ENCODE data around the gene TC2N.
A peak's percentile ranks its signal among the peaks of the same experiment; 100 is the strongest.

TC2N gene

DNA sequence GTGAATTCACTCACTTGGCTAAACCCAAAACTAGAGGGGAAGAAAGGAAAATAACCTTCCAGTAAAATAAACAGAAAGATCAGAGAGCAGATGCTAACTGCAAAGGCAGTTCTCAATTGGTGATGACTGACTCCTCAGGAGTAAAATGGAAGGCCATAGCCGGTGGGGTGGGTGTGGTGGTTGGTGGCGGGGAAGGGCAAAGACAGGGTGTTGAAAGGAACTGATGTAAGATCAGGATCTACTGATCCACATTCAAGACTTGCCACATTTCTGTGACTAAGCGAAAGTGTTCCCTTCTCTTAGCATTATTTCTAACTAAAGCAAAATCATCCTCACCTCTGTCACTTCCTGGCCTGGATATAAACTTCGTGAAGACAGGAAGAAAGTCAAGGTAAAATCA is 26.3 kb upstream of the TC2N start:
- intact Hi-C loops (cut with DNase I; ENCODE audit: low total_unique reads), result no loop called here
- H3K9me3 ChIP-seq, result no peaks in the 10 kb centered on the region
- TF ChIP-seq, protein P1, sequence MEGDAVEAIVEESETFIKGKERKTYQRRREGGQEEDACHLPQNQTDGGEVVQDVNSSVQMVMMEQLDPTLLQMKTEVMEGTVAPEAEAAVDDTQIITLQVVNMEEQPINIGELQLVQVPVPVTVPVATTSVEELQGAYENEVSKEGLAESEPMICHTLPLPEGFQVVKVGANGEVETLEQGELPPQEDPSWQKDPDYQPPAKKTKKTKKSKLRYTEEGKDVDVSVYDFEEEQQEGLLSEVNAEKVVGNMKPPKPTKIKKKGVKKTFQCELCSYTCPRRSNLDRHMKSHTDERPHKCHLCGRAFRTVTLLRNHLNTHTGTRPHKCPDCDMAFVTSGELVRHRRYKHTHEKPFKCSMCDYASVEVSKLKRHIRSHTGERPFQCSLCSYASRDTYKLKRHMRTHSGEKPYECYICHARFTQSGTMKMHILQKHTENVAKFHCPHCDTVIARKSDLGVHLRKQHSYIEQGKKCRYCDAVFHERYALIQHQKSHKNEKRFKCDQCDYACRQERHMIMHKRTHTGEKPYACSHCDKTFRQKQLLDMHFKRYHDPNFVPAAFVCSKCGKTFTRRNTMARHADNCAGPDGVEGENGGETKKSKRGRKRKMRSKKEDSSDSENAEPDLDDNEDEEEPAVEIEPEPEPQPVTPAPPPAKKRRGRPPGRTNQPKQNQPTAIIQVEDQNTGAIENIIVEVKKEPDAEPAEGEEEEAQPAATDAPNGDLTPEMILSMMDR (IDR thresholded peaks at IDR 0.05), result no peak
- H3K27ac ChIP-seq, result peak overlapping the region; percentile 70 to 89
- no peak for DNase-seq
- H3K4me1 ChIP-seq, result peaks cover 0 to 92% (median 66%) of the 10 kb centered on the region in 4 donors
- no peak overlapping the region for H3K4me3 ChIP-seq
- H3K36me3 ChIP-seq, result peaks cover 0 to 10% (median 3%) of the 10 kb centered on the region in 3 donors
- no peaks in the 10 kb centered on the region for H3K27me3 ChIP-seq

DNA sequence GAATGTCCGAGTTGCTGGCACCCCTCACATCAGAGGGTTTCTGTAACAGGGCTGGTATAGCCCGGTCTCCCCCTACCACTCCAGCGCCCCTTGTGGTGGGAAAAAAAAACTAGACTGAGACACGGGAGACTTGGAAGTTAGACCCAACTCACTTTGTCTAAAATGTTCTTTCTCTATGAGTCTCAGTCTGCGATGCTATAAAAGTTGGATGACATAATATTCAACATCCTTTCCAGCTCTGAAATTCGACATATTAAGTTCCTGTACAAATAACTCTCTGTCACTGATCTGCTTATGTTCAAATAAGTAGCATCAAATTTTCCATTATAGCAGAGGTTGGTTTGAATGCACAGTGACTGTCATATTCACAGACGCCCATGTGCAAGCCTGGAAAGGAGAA is 25.7 kb upstream of the TC2N start:
- intact Hi-C loops (cut with DNase I; ENCODE audit: low total_unique reads), result no loop called here
- Histone ChIP-seq H3K27me3 (no peaks in the 10 kb centered on the region), H3K36me3 (peaks cover 0 to 10% (median 3%) of the 10 kb centered on the region in 3 donors), H3K4me3 (no peak overlapping the region), H3K4me1 (peaks cover 0 to 90% (median 62%) of the 10 kb centered on the region in 4 donors), H3K27ac (peak overlapping the region; percentile 70 to 89), H3K9me3 (no peaks in the 10 kb centered on the region)
- TF ChIP-seq, protein P1 (IDR thresholded peaks at IDR 0.05), result peak; percentile 17 to 25
- DNase-seq, result no peak

GRCh38 chr14:91891721-91892220 is 24.4 kb upstream of the TC2N start:
- H3K36me3 ChIP-seq, result peaks cover 3 to 10% (median 7%) of the 10 kb centered on the region in 3 donors
- H3K27me3 ChIP-seq, result no peaks in the 10 kb centered on the region
- no peak for DNase-seq
- no peak overlapping the region for H3K4me3 ChIP-seq
- intact Hi-C loops (cut with DNase I; ENCODE audit: low total_unique reads), result no loop called here
- TF ChIP-seq, protein P1 (IDR thresholded peaks at IDR 0.05), result no peak
- H3K27ac ChIP-seq, result peak overlapping the region; percentile 70 to 89
- H3K4me1 ChIP-seq, result peaks cover 0 to 81% (median 52%) of the 10 kb centered on the region in 4 donors
- no peaks in the 10 kb centered on the region for H3K9me3 ChIP-seq

DNA sequence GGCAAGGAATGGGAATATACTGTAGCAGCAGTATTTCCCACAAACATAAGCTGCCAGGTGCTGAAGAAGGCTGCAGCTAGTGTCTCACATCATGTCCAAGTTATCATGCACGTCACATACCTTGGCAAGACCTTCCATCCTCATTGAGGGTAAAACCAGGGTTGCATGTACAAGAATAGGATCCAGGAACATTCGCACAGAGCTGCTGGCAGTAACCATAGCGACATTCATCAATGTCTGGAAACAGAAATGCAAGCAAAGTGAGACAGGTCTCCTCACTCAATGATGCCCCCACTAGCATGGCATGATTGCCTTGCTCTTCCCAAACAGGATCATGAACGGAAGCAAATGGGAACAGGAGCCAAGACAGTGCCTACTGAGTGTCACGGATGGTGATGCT is 23.8 kb upstream of the TC2N start:
- intact Hi-C loops (cut with DNase I; ENCODE audit: low total_unique reads), result no loop called here
- no peak for DNase-seq
- Histone ChIP-seq H3K4me1 (peaks cover 0 to 81% (median 47%) of the 10 kb centered on the region in 4 donors), H3K4me3 (no peak overlapping the region), H3K27me3 (no peaks in the 10 kb centered on the region), H3K27ac (peak overlapping the region; percentile 70 to 89), H3K36me3 (peaks cover 3 to 10% (median 10%) of the 10 kb centered on the region in 3 donors), H3K9me3 (no peaks in the 10 kb centered on the region)
- TF ChIP-seq, protein P1 (IDR thresholded peaks at IDR 0.05), result no peak

DNA sequence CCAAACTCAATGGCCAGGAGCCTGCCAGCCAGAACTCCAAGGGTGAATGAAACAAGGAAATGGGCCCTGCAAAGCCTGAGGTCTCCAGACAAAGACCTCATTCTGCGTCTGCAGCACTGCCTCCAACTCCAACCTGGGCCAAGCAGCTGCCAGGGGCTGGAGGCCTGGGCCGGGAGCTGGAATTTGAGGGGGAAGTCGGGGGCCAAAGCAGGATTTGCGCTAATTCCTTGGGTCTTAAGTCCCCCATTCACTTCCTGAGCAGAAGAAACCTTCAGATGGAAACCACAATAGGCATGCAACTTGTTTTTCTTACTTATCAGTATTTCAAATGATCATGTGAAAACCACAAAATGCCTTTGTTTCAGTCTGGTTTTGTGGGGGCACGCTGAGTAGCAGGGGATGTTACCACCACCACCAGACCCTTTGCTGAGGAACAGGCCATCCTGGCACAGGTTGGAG is 23.0 kb upstream of the TC2N start:
- Histone ChIP-seq H3K36me3 (peaks cover 3 to 10% (median 10%) of the 10 kb centered on the region in 3 donors), H3K27ac (peak overlapping the region; percentile 70 to 89), H3K9me3 (no peaks in the 10 kb centered on the region), H3K4me3 (no peak overlapping the region), H3K27me3 (no peaks in the 10 kb centered on the region), H3K4me1 (peaks cover 0 to 81% (median 48%) of the 10 kb centered on the region in 4 donors)
- intact Hi-C loops (cut with DNase I; ENCODE audit: low total_unique reads), result no loop called here
- TF ChIP-seq, protein P1 (IDR thresholded peaks at IDR 0.05), result no peak
- no peak for DNase-seq
